Vagina (tissue), 2 donors: ENCODE measurements around the gene SYDE2.

Experiments
- POLR2A ChIP-seq, 2 donors: fragments of 450-650 bp; IDR thresholded peaks; one replicate each; pipeline ENCODE4 v1.6.1; 2017; ENCODE audit warnings: antibody characterized with exemption in 2 of 2, mild to moderate bottlenecking in 2 of 2, moderate library complexity in 2 of 2
- TF ChIP-seq, protein P1 (sequence below), 3 experiments: fragments of 450-650 bp in 2 of 3; fragments of 200-600 bp in 1 of 3; sonication (generic) in 1 of 3; IDR thresholded peaks; one replicate each; pipeline ENCODE4 v1.5.1; 2017 to 2019; ENCODE audit warnings: antibody characterized with exemption in 3 of 3, mild to moderate bottlenecking in 2 of 3, moderate library complexity in 2 of 3

DNA sequence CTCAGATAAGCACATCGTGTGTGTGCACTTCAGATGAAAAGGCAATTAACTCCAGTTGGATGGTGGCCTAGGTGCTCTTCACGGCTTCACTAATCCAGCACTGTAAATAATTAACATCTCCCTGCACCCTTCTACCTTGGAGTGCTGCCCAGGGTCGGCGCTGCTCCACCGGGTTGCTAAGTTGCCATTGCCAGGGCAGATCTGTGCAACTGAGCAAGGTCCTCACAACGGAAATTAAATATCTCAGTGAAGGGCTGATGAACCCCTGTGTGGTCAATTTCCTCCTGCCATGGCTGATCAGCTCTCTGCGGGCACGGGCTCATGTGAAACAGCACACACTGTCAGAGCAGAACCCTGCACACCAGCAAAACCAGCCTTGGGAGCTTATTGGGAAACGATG lies 63.2 kb downstream of the SYDE2 start:
- no peak for TF ChIP-seq POLR2A (IDR thresholded peaks at IDR 0.05)
- TF ChIP-seq, protein P1, sequence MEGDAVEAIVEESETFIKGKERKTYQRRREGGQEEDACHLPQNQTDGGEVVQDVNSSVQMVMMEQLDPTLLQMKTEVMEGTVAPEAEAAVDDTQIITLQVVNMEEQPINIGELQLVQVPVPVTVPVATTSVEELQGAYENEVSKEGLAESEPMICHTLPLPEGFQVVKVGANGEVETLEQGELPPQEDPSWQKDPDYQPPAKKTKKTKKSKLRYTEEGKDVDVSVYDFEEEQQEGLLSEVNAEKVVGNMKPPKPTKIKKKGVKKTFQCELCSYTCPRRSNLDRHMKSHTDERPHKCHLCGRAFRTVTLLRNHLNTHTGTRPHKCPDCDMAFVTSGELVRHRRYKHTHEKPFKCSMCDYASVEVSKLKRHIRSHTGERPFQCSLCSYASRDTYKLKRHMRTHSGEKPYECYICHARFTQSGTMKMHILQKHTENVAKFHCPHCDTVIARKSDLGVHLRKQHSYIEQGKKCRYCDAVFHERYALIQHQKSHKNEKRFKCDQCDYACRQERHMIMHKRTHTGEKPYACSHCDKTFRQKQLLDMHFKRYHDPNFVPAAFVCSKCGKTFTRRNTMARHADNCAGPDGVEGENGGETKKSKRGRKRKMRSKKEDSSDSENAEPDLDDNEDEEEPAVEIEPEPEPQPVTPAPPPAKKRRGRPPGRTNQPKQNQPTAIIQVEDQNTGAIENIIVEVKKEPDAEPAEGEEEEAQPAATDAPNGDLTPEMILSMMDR (IDR thresholded peaks at IDR 0.05), result no peak
